ENCODE data around the gene BCAM.

Gene BCAM

GRCh38 chr19:44839276-44839675 is 30.4 kb downstream of the BCAM start:
- DNase-seq (ENCODE audit: low read depth) = no peak
- no peak for TF ChIP-seq CTCF (IDR thresholded peaks at IDR 0.05; ENCODE audit: low read length, missing control alignments)
- H3K4me3 ChIP-seq (replicated peaks; ENCODE audit: low read depth, low read length) = no peak overlapping the region

- no peak overlapping the region for H3K4me3 ChIP-seq (replicated peaks; ENCODE audit: low read depth, low read length)
- no peak for DNase-seq (ENCODE audit: low read depth)
- no peak for TF ChIP-seq CTCF (IDR thresholded peaks at IDR 0.05; ENCODE audit: low read length, missing control alignments)
Measured at GRCh38 chr19:44840811-44841210, 31.9 kb downstream of the BCAM start.

GRCh38 chr19:44841231-44841630 is 32.3 kb downstream of the BCAM start:
- no peak overlapping the region for H3K4me3 ChIP-seq (replicated peaks; ENCODE audit: low read depth, low read length)
- no peak for DNase-seq (ENCODE audit: low read depth)
- no peak for TF ChIP-seq CTCF (IDR thresholded peaks at IDR 0.05; ENCODE audit: low read length, missing control alignments)

- no peak for TF ChIP-seq CTCF (IDR thresholded peaks at IDR 0.05; ENCODE audit: low read length, missing control alignments)
- DNase-seq (ENCODE audit: low read depth) = no peak
- peak overlapping the region; percentile 61 for H3K4me3 ChIP-seq (replicated peaks; ENCODE audit: low read depth, low read length)
Measured at GRCh38 chr19:44845286-44845611, 36.3 kb downstream of the BCAM start.

GRCh38 chr19:44845612-44846454 is 36.9 kb downstream of the BCAM start, which contains the start of gene NECTIN2:
Gene NECTIN2, plus strand, starts transcription at chr19:44846297. Its CDS starts 229 bp downstream, at chr19:44846526.
- DNase-seq (ENCODE audit: low read depth) = peak; percentile 99
- H3K4me3 ChIP-seq (replicated peaks; ENCODE audit: low read depth, low read length) = peak within 1 kb of the TSS; percentile 97
- peak; percentile 81 for TF ChIP-seq CTCF (IDR thresholded peaks at IDR 0.05; ENCODE audit: low read length, missing control alignments)

- TF ChIP-seq CTCF (IDR thresholded peaks at IDR 0.05; ENCODE audit: low read length, missing control alignments) = no peak
- DNase-seq (ENCODE audit: low read depth) = peak; percentile 35
- H3K4me3 ChIP-seq (replicated peaks; ENCODE audit: low read depth, low read length) = peak overlapping the region; percentile 97
Measured at GRCh38 chr19:44846455-44847143, 37.7 kb downstream of the BCAM start.
